GM12874 (cell line): ENCODE measurements around the gene SLC17A9.

Experiments used
- CTCF ChIP-seq: IDR thresholded peaks from 2 replicates; pipeline ENCODE4 v1.5.1; 2011; ENCODE audit warnings: low read depth, mild to moderate bottlenecking, control low read depth, low read length, moderate library complexity; ENCODE audit not compliant: insufficient read depth

Gene SLC17A9

GRCh38 chr20:62944746-62945145 is 7.8 kb upstream of the SLC17A9 start:
- no peak for TF ChIP-seq CTCF

- no peak for TF ChIP-seq CTCF
Observed at GRCh38 chr20:62945771-62946339, 6.7 kb upstream of the SLC17A9 start.

- TF ChIP-seq CTCF: no peak
Observed at GRCh38 chr20:62946918-62947317, 5.6 kb upstream of the SLC17A9 start.

- no peak for TF ChIP-seq CTCF
Observed at GRCh38 chr20:62947532-62948300, 4.8 kb upstream of the SLC17A9 start.

- TF ChIP-seq CTCF: no peak
Observed at GRCh38 chr20:62949153-62949821, 3.2 kb upstream of the SLC17A9 start.

- TF ChIP-seq CTCF: no peak
Observed at GRCh38 chr20:62949962-62950361, 2.5 kb upstream of the SLC17A9 start.

- TF ChIP-seq CTCF: no peak
Observed at GRCh38 chr20:62950741-62951140, 1.8 kb upstream of the SLC17A9 start.
